Peyer's patch (tissue), 4 donors: ENCODE measurements around the gene DCC. TPM values are rescaled to one million over a fixed set of nuclear protein-coding genes. Genes with fewer than 3 reads are reported as not detected.

Source experiments
- DNase-seq, 3 donors: peaks; one replicate each; pipeline ENCODE4 v3.0.0-alpha.2; 2017 to 2019
- H3K27ac ChIP-seq, 4 donors: fragments of 200-600 bp; sonication (generic); one replicate each; pipeline ENCODE4 v1.5.1; 2016 to 2019
- H3K27me3 ChIP-seq, 2 donors: fragments of 200-600 bp; sonication (generic); one replicate each; pipeline ENCODE4 v1.5.1; 2019
- H3K36me3 ChIP-seq, 3 donors: fragments of 200-600 bp; sonication (generic); one replicate each; pipeline ENCODE4 v1.5.1; 2016 to 2019
- H3K4me1 ChIP-seq, 4 donors: fragments of 200-600 bp; sonication (generic); one replicate each; pipeline ENCODE4 v1.5.1; 2016 to 2019
- H3K4me3 ChIP-seq, 4 donors: fragments of 200-600 bp; sonication (generic); 1 replicate in 3 of 4; 2 replicates in 1 of 4; pipeline ENCODE4 v1.5.1; 2016 to 2019; ENCODE audit warnings: mild to moderate bottlenecking in 1 of 4
- H3K9me3 ChIP-seq, 4 donors: fragments of 200-600 bp; sonication (generic); one replicate each; pipeline ENCODE4 v1.5.1; 2016 to 2019; ENCODE audit warnings: mild to moderate bottlenecking in 1 of 4
- POLR2A ChIP-seq, 2 donors: fragments of 450-650 bp; IDR thresholded peaks; one replicate each; pipeline ENCODE4 v1.5.1; 2017; ENCODE audit warnings: antibody characterized with exemption in 2 of 2, mild to moderate bottlenecking in 2 of 2, moderate library complexity in 2 of 2
- total RNA-seq, 4 donors: library from RNA; depleted of rRNA; stranded (reverse); fragments of >200 nt; gene quantifications; one replicate each; pipeline ENCODE4 v1.1.0, GENCODE V29; 2016
- TF ChIP-seq, protein P1 (sequence below), 6 experiments: fragments of 450-650 bp in 4 of 6; fragments of 200-600 bp in 2 of 6; sonication (generic) in 1 of 6; IDR thresholded peaks; one replicate each; pipeline ENCODE4 v1.5.1; 2017 to 2019; ENCODE audit warnings: antibody characterized with exemption in 6 of 6, mild to moderate bottlenecking in 3 of 6, moderate library complexity in 1 of 6

The DCC gene
- total RNA-seq, 4 donors from 2014 or later = 0.13 TPM; not detected in 3

- Histone ChIP-seq H3K27ac (no peak overlapping the region), H3K4me3 (no peak overlapping the region), H3K4me1 (no peaks in the 10 kb centered on the region), H3K36me3 (no peaks in the 10 kb centered on the region), H3K27me3 (no peaks in the 10 kb centered on the region), H3K9me3 (no peaks in the 10 kb centered on the region)
- TF ChIP-seq, protein P1, sequence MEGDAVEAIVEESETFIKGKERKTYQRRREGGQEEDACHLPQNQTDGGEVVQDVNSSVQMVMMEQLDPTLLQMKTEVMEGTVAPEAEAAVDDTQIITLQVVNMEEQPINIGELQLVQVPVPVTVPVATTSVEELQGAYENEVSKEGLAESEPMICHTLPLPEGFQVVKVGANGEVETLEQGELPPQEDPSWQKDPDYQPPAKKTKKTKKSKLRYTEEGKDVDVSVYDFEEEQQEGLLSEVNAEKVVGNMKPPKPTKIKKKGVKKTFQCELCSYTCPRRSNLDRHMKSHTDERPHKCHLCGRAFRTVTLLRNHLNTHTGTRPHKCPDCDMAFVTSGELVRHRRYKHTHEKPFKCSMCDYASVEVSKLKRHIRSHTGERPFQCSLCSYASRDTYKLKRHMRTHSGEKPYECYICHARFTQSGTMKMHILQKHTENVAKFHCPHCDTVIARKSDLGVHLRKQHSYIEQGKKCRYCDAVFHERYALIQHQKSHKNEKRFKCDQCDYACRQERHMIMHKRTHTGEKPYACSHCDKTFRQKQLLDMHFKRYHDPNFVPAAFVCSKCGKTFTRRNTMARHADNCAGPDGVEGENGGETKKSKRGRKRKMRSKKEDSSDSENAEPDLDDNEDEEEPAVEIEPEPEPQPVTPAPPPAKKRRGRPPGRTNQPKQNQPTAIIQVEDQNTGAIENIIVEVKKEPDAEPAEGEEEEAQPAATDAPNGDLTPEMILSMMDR (IDR thresholded peaks at IDR 0.05) = no peak
- TF ChIP-seq POLR2A (IDR thresholded peaks at IDR 0.05) = no peak
- DNase-seq = no peak
Measured at GRCh38 chr18:52596748-52597435, 256.9 kb downstream of the DCC start.

- H3K4me1 ChIP-seq = no peaks in the 10 kb centered on the region
- H3K4me3 ChIP-seq = no peak overlapping the region
- TF ChIP-seq, protein P1 (IDR thresholded peaks at IDR 0.05) = no peak
- TF ChIP-seq POLR2A (IDR thresholded peaks at IDR 0.05) = no peak
- no peaks in the 10 kb centered on the region for H3K36me3 ChIP-seq
- no peak overlapping the region for H3K27ac ChIP-seq
- no peaks in the 10 kb centered on the region for H3K9me3 ChIP-seq
- DNase-seq = no peak
- no peaks in the 10 kb centered on the region for H3K27me3 ChIP-seq
Measured at GRCh38 chr18:52598921-52599320, 258.9 kb downstream of the DCC start.

- Histone ChIP-seq H3K36me3 (no peaks in the 10 kb centered on the region), H3K27ac (no peak overlapping the region), H3K9me3 (no peaks in the 10 kb centered on the region), H3K4me1 (no peaks in the 10 kb centered on the region), H3K4me3 (no peak overlapping the region), H3K27me3 (no peaks in the 10 kb centered on the region)
- no peak for DNase-seq
- TF ChIP-seq POLR2A (IDR thresholded peaks at IDR 0.05) = no peak
- TF ChIP-seq, protein P1 (IDR thresholded peaks at IDR 0.05) = no peak
Measured at GRCh38 chr18:52602820-52603219, 262.8 kb downstream of the DCC start.

DNA sequence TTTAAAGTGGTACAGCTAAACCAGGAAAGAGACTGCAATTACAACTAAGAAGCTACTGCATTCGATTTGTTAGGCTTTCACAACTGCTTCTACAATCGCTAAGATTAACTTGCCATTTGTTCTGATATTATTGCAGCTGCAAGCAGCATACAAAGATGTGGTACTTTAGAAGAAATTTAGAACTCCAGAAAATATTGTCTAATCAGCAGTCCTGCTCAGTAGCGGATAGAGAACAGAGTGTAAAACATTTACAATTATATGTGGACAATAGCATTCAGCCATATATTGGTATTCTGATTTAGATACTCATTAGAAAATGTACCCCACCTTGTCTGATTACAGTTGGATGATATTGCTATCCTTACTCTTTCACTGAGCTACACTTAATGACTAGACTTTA lies 265.3 kb downstream of the DCC start:
- DNase-seq = no peak
- Histone ChIP-seq H3K27me3 (no peaks in the 10 kb centered on the region), H3K36me3 (no peaks in the 10 kb centered on the region), H3K4me3 (no peak overlapping the region), H3K4me1 (no peaks in the 10 kb centered on the region), H3K27ac (no peak overlapping the region), H3K9me3 (no peaks in the 10 kb centered on the region)
- TF ChIP-seq, protein P1 (IDR thresholded peaks at IDR 0.05) = no peak
- no peak for TF ChIP-seq POLR2A (IDR thresholded peaks at IDR 0.05)

- Histone ChIP-seq H3K27ac (no peak overlapping the region), H3K9me3 (no peaks in the 10 kb centered on the region), H3K27me3 (no peaks in the 10 kb centered on the region), H3K36me3 (no peaks in the 10 kb centered on the region), H3K4me1 (no peaks in the 10 kb centered on the region), H3K4me3 (no peak overlapping the region)
- no peak for DNase-seq
- TF ChIP-seq, protein P1 (IDR thresholded peaks at IDR 0.05) = no peak
- no peak for TF ChIP-seq POLR2A (IDR thresholded peaks at IDR 0.05)
Measured at GRCh38 chr18:52607985-52608384, 268.0 kb downstream of the DCC start.
